Progenitor cell of endocrine pancreas (in vitro differentiated cells): ENCODE measurements around the gene AMH. TPM values are rescaled to one million over a fixed set of nuclear protein-coding genes. Genes with fewer than 3 reads are reported as not detected.
"Not testable (repeated sequence)": the region's sequence is repeated elsewhere in the genome, so short reads cannot be mapped to it uniquely, and the experiment has no call there.

ENCODE experiments used
- DNase-seq: peaks from one replicate; pipeline ENCODE4 v3.0.0; 2021; ENCODE audit warnings: low spot score; ENCODE audit not compliant: unreplicated experiment
- H3K27ac Mint-ChIP-seq: 2 replicates; pipeline ENCODE4 v1.8.0; 2021; ENCODE audit warnings: mild to moderate bottlenecking, moderate library complexity, mixed read lengths
- H3K27me3 Mint-ChIP-seq: 2 replicates; pipeline ENCODE4 v1.8.0; 2021; ENCODE audit warnings: mixed read lengths
- H3K36me3 Mint-ChIP-seq: 2 replicates; pipeline ENCODE4 v1.8.0; 2022; ENCODE audit warnings: mixed read lengths; ENCODE audit not compliant: insufficient read depth
- H3K4me1 Mint-ChIP-seq: 2 replicates; pipeline ENCODE4 v1.8.0; 2021; ENCODE audit warnings: low read depth, mixed read lengths
- H3K4me3 Mint-ChIP-seq: 2 replicates; pipeline ENCODE4 v1.8.0; 2021; ENCODE audit warnings: low read depth, mild to moderate bottlenecking, moderate library complexity, mixed read lengths
- H3K9me3 Mint-ChIP-seq: 2 replicates; pipeline ENCODE4 v1.8.0; 2021; ENCODE audit warnings: low read depth, mixed read lengths
- CTCF ChIP-seq: fragments of 200-600 bp; sonication (generic); IDR thresholded peaks from one replicate; pipeline ENCODE4 v1.5.0; 2021; ENCODE audit warnings: antibody characterized with exemption, mild to moderate bottlenecking; ENCODE audit not compliant: unreplicated experiment
- long read RNA-seq: library from polyadenylated mRNA; unstranded; transcript quantifications from one replicate; pipeline ENCODE4 v2.0.0, GENCODE V29; 2020
- total RNA-seq: library from RNA; stranded (reverse); gene quantifications from 2 replicates; pipeline ENCODE4 v1.2.1, GENCODE V29; 2021

Gene AMH
- 58.4 and 71.3 TPM in 2 replicates for total RNA-seq
- long read RNA-seq, partial matches to known transcripts, result 0 of 3 reads
- long read RNA-seq, other reads (novel, unspliced or antisense), result 2 of 3 reads

- peaks cover 5% of the 10 kb centered on the region for H3K36me3 Mint-ChIP-seq
- H3K27ac Mint-ChIP-seq, result no peak within 1 kb of the TSS
- DNase-seq, result no peak
- peaks cover 4% of the 10 kb centered on the region for H3K27me3 Mint-ChIP-seq
- no peak within 1 kb of the TSS for H3K4me3 Mint-ChIP-seq
- peaks cover 3% of the 10 kb centered on the region for H3K4me1 Mint-ChIP-seq
- no peak for TF ChIP-seq CTCF
- no peaks in the 10 kb centered on the region for H3K9me3 Mint-ChIP-seq
Observed at GRCh38 chr19:2249010-2249866, at the start of gene AMH. AMH (plus strand) TSS chr19:2249323; CDS start chr19:2249333, 10 bp downstream.

GRCh38 chr19:2199861-2200623, 49.1 kb upstream of the AMH start:
- Mint-ChIP-seq H3K27ac (no peak overlapping the region), H3K9me3 (no peaks in the 10 kb centered on the region), H3K36me3 (peaks cover 2% of the 10 kb centered on the region), H3K4me3 (no peak overlapping the region), H3K27me3 (no peaks in the 10 kb centered on the region), H3K4me1 (no peaks in the 10 kb centered on the region)
- DNase-seq, result no peak
- no peak for TF ChIP-seq CTCF

GRCh38 chr19:2200624-2201294, 48.4 kb upstream of the AMH start:
- DNase-seq, H3K27ac Mint-ChIP-seq, H3K27me3 Mint-ChIP-seq, H3K36me3 Mint-ChIP-seq, H3K9me3 Mint-ChIP-seq, H3K4me1 Mint-ChIP-seq, H3K4me3 Mint-ChIP-seq: not testable (repeated sequence)

GRCh38 chr19:2201473-2202148, 47.5 kb upstream of the AMH start:
- H3K9me3 Mint-ChIP-seq, result no peaks in the 10 kb centered on the region
- H3K4me1 Mint-ChIP-seq, result no peaks in the 10 kb centered on the region
- no peak for DNase-seq
- TF ChIP-seq CTCF, result no peak
- peak overlapping the region; percentile 67 for H3K27ac Mint-ChIP-seq
- no peaks in the 10 kb centered on the region for H3K27me3 Mint-ChIP-seq
- H3K36me3 Mint-ChIP-seq, result peaks cover 3% of the 10 kb centered on the region
- no peak overlapping the region for H3K4me3 Mint-ChIP-seq

GRCh38 chr19:2202366-2202765, 46.8 kb upstream of the AMH start:
- no peak overlapping the region for H3K4me3 Mint-ChIP-seq
- no peak overlapping the region for H3K27ac Mint-ChIP-seq

More at GRCh38 chr19:2202366-2202765, 46.8 kb upstream of the AMH start:
- Mint-ChIP-seq H3K27me3 (no peaks in the 10 kb centered on the region), H3K9me3 (no peaks in the 10 kb centered on the region), H3K4me1 (no peaks in the 10 kb centered on the region), H3K36me3 (peaks cover 3% of the 10 kb centered on the region)
- no peak for TF ChIP-seq CTCF
- no peak for DNase-seq
